Central memory CD4-positive, alpha-beta T cell (primary cell): Measurements from ENCODE around the gene SLC22A23.

Experiments used
- DNase-seq: peaks from one replicate; pipeline ENCODE4 v3.0.0; 2022

The SLC22A23 gene

GRCh38 chr6:3293271-3294155 lies 163.3 kb downstream of the SLC22A23 start:
- DNase-seq: no peak

DNA sequence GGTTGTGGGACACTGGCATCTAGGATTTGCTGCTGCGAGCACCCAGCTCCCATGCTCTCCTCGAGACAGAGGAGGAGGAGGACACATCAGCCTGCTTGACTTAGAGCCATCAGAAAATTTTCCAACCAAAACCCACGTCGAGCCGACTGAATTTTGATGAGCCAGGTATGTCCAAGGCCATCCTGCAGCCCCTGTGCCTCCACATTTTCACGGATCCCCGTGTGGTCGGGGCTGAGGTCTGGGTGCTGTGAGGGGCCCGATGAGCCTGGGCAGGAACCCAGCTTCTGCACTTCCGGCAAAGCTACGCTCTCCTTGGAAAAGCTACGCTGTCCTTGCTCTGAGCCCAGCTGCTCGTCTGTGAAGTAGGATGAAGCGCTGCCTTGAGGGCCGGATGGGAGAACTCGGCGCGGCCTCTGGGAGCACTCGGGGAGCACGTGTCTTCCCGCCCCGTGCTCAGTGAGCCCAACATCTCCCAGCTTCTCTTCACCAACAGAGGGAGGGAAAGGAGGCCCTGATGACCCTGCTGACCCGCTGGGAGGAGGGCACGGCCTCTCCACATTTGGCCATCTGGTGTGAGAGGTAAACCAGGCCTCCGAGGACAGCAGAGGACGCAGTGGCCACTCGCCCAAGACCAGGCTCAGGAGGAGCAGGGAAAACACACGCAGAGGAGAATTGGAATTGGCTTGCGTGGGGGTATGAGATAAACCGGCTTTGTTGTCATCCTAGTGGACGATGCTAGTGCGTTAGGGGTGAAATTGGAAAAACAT lies 164.2 kb downstream of the SLC22A23 start:
- no peak for DNase-seq

DNA sequence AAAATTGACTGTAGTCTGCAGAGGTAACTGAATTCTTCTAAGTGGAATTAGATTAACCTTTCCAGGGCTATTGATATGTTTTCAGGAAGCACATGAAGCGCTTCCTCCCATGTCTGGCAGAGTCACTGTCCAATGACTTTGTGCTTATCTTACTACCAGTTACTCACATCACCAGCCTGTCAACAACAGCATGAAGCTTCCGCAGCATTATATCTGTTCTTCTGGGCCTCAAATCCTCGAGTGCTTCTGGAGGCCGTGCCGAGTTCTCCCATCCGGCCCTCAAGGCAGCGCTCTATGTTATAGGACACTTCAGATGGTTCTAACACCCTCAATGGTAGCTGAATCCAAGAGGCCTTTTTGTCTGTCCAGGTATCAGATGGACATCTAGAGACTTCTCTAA lies 164.9 kb downstream of the SLC22A23 start:
- DNase-seq: no peak

- no peak for DNase-seq
Observed at GRCh38 chr6:3291346-3291745, 165.5 kb downstream of the SLC22A23 start.

- no peak for DNase-seq
Observed at GRCh38 chr6:3290931-3291211, 166.0 kb downstream of the SLC22A23 start.

GRCh38 chr6:3290149-3290930 lies 166.5 kb downstream of the SLC22A23 start:
- no peak for DNase-seq

GRCh38 chr6:3289664-3290055 lies 167.2 kb downstream of the SLC22A23 start:
- DNase-seq: no peak

GRCh38 chr6:3288711-3289663 lies 167.9 kb downstream of the SLC22A23 start:
- no peak for DNase-seq

DNA sequence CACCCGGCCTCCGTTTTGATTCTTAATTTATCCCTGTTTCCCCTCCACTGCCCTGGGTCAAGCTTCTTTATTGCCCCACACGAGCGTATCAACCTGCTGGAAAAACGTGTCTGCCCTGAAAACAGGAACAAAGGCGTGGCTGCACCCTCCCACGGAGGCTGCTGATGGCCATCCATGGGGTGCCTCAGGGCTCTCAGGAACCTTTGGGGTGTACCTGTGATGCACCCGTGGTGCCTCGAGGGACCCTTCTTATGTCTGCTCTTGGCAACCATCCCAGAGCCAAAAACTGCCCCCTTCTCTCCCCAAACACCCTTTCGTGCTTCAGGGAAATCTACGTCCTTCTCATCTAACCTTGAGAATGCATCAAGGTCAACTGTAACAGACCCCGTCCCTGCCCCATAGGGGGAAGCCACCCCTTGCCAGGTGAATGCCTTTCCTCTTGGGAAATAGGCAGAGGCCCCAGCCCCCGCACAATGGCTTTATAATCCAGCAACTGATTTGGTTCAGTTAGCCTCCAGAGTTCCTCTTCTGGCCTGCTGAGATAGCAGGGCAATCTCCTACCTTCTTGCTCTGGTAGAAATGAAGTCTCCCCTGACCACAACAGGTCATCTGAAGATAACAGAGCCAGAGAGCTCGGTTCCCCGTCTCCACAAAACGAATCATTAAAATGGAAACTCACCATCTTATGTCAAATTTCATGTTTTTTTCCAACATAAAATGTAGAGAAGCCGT lies 168.7 kb downstream of the SLC22A23 start:
- no peak for DNase-seq

GRCh38 chr6:3287308-3287707 lies 169.5 kb downstream of the SLC22A23 start:
- no peak for DNase-seq

DNA sequence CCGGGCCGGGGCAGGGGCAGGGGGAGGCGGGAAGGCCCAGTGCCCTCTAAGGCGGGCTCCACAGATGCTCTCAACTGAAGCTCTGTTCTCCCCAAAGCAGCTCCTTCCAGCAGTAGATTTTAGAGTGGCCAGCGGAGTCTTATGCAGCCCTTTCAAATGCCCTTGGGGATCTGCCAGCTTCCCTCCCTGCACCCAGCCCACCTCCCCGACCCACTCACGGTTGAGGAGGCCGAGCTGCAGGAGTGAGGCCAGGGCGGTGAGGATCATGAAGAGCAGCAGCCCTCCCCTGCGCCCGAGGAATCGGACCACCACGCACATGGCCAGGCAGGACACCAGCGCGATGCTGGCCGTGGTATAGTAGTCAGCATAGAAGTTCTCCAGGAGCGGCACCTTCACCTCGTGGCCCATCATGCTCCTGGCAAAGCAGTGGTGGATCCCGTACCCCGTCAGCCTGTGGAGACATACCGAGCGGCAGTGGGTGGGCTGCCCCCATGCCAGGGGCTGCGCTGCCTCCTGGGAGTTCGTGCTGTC lies 170.1 kb downstream of the SLC22A23 start:
- no peak for DNase-seq

GRCh38 chr6:3285732-3286131 lies 171.1 kb downstream of the SLC22A23 start:
- no peak for DNase-seq

DNA sequence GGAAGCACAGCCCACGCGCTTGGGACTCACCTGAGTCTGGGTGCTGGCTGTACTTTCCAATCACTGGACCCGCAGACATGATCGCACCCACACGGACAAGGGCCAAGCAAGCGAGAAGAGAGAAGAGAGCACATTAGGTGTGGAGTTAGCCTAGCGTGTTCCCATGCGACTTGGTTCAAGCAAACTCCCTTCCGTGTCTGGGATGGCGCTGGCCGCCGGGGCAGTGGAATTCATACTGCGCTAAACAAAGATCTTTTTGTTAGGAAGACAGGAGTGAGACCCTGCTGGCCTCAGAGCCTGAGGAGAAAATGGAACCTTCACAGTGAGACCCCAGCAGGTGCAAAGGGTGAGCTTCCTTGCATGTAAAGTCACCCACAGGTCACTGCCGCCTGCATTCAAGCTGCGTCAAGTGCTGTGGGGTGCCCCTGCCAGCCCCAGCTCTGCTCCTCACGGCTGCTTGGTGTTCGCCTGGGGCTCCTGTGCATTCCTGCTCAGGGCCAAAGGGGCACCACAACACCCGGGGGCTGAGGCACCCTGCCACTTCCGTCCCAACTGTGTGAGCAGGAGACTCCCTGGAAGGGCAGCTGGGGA lies 171.7 kb downstream of the SLC22A23 start:
- no peak for DNase-seq

GRCh38 chr6:3284436-3284876 lies 172.4 kb downstream of the SLC22A23 start:
- no peak for DNase-seq

DNA sequence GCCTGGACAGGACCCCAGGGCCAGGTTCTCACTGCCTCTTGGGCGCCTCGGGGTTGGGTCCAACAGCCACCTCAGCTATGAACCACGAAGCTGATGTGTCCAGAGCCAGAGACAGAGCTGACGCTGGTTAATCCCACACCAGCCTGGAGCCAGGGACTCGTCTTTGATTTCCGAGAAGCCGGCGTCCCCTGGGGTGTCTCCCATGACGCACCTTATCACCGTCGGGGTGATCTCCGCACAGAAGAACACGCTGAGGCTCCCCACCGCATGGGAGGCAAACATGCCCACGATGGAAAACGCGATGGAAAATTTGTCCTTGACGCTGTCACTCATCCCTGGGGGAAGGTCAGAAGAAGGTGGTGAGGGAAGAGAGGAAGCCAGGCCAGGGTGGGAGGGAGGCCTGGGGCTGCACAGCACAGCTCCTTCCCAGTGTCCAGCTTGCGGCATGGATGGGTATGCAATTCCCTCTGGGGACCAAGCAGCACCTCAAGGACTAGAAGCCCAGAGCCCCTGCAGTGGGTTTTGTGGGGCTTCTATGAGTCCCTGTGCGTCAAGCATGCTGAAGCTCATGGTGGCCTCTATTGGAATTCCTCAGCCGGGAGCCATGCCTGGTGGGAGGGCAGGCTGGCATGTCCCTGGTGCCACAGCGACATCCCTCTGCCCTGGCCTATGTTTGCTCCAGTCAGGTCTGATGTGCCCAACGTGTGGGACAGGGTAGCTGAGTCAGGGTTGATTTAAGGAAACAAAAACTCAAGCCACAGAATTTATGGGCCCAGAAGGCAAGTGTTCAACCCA lies 173.0 kb downstream of the SLC22A23 start:
- no peak for DNase-seq

GRCh38 chr6:3283241-3283640 lies 173.6 kb downstream of the SLC22A23 start:
- DNase-seq: no peak

DNA sequence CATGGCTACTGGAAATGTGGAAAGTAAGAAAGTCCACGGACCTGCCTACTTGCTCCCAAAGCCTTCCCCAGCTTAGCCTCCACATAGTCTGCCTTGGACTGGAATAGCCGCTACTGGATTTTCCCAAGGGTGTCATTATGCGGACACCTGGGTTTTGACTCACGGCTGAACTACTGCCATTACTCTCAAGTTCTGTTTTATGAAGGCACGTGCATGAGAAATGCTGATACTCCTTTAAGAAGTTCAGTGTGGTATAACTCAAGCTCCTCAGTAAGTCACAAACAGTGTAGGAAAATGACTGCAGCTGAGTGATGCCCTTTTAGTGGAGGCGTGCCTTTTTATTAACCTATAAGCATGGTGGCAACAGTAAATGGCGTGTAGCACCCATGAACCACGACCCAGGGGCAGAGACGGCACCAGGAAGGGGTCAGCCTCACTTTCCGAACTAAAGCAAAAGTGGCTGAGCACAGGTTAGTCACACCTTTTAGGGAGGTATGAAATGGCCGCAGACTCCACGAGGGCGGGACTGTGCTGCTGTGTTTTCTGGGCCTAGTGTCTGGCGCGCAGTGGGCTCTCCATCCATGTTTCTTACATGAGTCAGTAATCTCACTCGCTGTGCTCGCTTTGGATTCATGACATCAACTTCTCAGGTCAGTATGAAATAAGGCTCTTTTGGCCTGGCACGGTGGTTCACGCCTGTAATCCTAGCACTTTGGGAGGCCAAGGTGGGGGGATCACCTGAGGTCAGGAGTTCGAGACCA lies 174.2 kb downstream of the SLC22A23 start:
- no peak for DNase-seq

DNA sequence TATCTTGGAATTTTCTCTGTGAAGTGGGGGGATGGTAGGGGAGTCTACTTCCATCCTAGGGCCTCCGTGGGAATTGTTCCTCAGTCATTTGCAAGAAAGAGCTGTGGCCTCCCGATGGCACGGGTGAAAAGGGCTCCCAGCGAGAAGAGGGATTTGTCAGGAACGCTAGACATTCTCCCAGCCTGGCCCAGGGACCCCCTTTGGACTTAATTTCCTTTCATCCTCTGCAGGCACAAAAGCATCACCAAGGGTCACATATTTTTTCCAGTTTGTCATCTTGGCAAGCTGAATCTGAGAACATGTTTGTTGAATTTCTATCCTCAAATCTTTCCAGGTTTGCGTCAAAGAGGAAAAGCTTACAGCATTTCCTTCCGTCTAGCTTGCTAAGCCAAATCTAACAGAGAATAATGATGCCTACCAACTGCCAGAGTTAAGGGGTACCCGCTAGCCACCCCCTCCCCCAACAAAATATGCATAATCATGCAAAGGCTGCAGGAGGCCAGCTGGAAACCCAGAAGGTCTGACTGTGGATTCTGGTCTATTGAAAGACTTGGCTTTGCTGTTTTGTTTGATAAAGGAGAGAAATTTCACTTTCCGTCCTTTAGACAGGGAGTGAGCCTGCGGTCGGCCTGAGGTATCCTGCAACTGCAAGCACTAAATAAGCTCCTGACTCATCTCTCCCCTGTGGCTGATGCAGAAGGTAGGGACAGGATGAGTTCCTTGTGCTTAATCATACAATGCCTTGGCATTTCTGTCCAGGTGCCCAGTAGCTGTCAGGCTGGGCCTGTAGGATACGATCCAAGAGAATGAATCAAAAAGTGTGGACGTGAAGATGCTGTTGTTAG lies 175.0 kb downstream of the SLC22A23 start:
- DNase-seq: no peak
